ENCODE data around the gene NEU4.
"Not testable (repeated sequence)": the region's sequence is repeated elsewhere in the genome, so short reads cannot be mapped to it uniquely, and the experiment has no call there.

- not testable (repeated sequence) for TF ChIP-seq BHLHE40 (IDR thresholded peaks at IDR 0.05; ENCODE audit: borderline replicate concordance); ZNF384 (IDR thresholded peaks at IDR 0.05); FOXM1 (IDR thresholded peaks at IDR 0.05; ENCODE audit: borderline replicate concordance); SUZ12 (IDR thresholded peaks at IDR 0.05); SP1 (IDR thresholded peaks at IDR 0.05); FOXA1 (IDR thresholded peaks at IDR 0.05)
These were observed 26.9 kb upstream of the NEU4 start for GRCh38 chr2:241782053-241782452.

All from HEK293T (cell line).